NCI-H2107 (cell line): Measurements from ENCODE around the gene NDUFB6.
"Not testable (repeated sequence)": the region's sequence is repeated elsewhere in the genome, so short reads cannot be mapped to it uniquely, and the experiment has no call there.

ENCODE experiments used
- DNase-seq: peaks from one replicate; lab custom pipeline; 2025; lab: John Stamatoyannopoulos, UW

The NDUFB6 gene

DNA sequence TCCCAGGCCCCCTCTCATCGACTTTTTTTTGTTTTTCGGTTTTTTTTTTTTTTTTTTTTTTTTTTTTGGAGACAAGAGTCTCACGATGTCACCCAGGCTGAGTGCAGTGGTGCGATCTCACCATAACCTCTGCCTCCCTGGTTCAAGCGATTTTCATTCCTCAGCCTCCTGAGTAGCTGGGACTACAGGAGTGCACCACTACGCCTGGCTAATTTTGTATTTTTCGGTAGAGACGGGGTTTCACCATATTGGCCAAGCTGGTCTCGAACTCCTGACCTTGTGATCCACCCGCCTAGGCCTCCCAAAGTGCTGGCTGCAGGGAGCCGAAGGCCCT, 48.4 kb downstream of the NDUFB6 start:
- not testable (repeated sequence) for DNase-seq

GRCh38 chr9:32523910-32524309, 49.0 kb downstream of the NDUFB6 start:
- no peak for DNase-seq

DNA sequence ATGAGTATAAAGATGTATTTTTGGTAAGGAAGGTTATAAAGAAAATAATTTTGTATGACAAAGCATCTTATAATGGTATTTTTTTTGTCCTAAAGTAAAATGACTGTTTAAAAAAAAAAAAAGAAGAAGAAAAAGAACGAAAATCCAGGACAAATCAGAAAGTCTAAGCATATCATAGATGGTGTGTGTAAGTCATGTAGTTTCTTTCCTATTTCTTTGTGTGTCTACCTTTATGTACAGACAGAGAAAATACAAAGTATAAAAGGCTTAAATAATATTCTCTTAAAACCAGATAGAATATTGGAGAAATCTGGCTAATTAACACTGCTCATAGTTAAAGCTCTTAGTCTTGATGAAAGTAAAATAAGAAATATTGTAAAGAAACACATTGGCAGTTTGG, 54.7 kb downstream of the NDUFB6 start:
- no peak for DNase-seq

DNA sequence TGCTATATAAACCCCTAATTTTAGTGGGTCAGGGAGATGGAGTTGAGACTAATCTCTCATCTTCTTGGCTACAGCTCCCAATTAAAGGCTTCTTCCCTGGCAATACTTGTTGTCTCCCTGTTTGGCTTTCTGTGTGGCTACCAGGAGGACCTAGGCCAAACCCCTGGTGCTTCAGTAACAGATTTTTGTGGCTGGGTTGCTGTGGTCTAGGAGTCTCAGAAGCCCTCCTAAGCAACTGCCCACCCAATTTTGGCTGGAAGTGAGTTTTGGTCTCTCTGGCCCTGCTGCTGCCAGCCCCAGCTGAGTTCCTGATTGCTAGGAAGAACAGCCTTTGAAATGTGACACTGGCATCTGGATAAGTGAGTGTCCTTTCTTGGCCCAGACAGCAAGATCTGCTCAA, 56.7 kb downstream of the NDUFB6 start:
- DNase-seq: no peak

DNA sequence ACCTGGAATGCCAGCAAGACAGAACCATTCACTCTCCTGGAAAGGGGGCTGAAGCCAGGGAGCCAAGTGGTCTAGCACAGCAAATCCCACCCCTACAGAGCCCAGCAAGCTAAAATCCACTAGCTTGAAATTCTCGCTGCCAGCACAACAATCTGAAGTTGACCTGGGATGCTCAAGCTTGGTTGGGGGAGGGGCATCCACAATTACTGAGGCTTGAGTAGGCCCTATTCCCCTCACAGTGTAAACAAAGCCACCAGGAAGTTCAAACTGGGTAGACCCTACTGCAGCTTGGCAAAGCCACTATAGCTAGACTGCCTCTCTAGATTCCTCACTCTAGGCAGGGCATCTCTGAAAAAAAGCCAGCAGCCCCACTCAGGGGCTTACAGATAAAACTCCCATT, 64.2 kb downstream of the NDUFB6 start:
- no peak for DNase-seq

GRCh38 chr9:32503008-32503407, 70.0 kb downstream of the NDUFB6 start:
- DNase-seq: no peak
